NCI-H146 treated with DMSO at 0.1 percent for 48 hours (cell line): ENCODE results near the gene HECTD4.

ENCODE experiments used
- DNase-seq: peaks from one replicate; lab custom pipeline; 2025; ENCODE audit not compliant: unreplicated experiment; lab: John Stamatoyannopoulos, UW

Gene HECTD4

GRCh38 chr12:112322882-112323547, 59.2 kb downstream of the HECTD4 start:
- no peak for DNase-seq

DNA sequence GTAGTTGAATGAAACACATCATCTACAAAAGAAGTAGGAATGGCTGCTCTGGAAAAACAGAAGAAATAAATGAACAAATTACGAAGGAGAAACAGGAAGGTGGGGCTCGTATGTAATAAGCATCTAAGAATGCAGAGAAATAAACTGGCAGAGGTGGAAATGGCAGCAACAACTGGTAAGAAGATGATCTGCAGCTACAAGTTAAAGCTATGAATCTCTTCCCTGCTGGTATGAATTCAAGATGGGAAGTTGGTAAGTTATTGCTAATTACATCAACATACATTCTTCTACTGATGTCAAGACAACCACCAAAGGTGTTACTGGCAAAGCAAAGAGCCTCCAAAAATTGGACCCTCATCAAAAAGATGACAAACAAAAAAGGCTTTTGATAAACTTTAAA, 59.8 kb downstream of the HECTD4 start:
- no peak for DNase-seq

DNA sequence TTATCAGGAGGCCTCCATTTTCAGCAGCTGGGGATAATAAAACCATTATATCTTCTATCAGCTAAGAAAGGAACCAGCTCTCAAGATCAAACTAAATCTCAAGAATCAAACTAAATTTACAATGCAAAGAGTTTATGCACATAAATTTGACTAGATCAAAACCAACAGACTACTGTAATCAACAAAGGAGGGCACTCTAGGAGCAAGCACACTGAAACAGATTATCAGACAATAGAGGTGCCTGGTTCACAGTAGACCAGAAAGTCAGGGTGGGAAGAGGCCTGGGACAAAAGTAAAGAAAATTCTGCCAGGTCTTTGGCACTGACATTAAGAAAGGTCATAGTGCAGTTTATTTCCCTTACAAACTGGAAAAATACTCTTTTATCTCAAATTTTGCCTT, 61.0 kb downstream of the HECTD4 start:
- no peak for DNase-seq

DNA sequence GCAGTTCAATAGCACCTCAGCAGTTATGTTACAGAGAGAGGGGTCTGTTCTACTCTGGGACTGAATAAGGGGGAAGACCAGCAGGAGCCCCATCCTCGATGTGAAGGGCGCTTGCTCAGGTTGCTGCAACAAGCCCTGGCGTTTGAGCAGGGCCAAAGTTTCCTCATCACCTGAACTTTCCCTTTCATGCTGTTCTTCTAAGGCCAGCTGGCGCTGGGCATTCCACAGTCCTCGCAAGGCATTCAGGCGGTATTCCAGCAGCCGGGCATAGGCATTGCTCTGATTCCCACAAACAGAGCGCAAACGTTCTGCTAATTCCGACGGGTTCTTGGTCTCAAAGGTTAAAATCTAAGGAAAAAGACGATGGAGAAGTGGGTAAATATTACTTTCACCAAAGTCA, 62.8 kb downstream of the HECTD4 start:
- DNase-seq = no peak

- no peak for DNase-seq
These were observed 64.8 kb downstream of the HECTD4 start for GRCh38 chr12:112317481-112317880.

- DNase-seq = no peak
These were observed 67.2 kb downstream of the HECTD4 start for GRCh38 chr12:112314981-112315380.

GRCh38 chr12:112309797-112310196, 72.4 kb downstream of the HECTD4 start:
- no peak for DNase-seq

- no peak for DNase-seq
These were observed 73.6 kb downstream of the HECTD4 start for GRCh38 chr12:112308652-112309051.

- no peak for DNase-seq
These were observed 74.1 kb downstream of the HECTD4 start for GRCh38 chr12:112308161-112308560.

GRCh38 chr12:112307317-112308011, 74.8 kb downstream of the HECTD4 start:
- DNase-seq = no peak

DNA sequence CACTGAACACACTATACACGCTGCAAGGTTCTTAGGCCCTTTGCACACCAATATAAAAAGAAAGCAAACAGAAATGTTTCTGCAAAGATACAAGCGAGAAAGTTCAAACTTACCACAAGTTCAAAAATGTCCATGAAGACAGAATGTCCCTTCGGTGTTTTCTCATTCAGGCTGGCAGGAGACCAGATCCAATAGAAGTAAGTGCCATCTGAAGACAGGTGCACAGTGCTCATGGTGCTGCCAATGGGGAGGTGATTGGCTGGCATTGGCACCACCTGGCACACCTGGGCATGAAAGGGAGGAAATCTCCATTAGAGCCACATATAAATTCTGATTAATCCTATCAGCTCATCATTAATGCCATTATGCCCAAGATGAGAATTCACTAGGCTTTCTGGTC, 76.3 kb downstream of the HECTD4 start:
- no peak for DNase-seq

- no peak for DNase-seq
These were observed 77.8 kb downstream of the HECTD4 start for GRCh38 chr12:112304436-112304835.

DNA sequence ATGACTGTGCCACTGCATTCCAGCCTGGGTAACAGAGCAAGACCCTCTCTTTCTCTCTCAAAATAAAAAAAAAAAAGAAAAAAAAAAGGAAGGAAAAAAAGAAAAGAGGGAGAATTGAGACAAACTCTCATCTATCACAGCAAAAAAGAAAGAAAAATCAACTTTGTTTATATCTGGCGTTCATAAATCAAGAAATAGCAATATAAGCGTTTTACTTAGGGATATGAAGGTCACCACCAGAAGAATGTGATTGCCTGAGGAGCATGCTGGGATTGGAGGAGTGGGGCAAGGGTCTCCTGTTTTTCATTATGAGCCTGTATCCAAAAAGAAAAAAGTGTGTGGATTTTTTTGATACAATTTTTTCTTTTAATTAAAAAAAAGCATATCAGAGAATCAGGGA, 78.4 kb downstream of the HECTD4 start:
- DNase-seq = no peak

GRCh38 chr12:112303004-112303403, 79.2 kb downstream of the HECTD4 start:
- no peak for DNase-seq

DNA sequence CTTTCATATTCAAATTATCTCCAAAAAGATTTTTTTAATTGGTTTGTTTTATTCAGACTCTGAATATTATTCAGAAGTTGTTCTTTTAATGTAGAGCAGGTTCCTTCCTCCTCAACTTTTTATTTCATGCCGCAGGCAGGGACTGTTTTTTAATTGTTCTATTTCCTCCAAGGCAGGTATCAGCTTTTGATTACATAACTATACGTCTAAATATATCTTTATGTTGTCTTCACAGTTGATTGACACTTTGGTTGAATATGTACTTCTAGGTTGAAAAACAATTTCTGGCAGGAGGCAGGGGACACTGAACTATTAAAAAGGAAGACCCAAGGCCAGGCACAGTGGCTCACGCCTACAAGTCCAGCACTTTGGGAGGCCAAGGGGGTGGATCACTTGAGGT, 82.5 kb downstream of the HECTD4 start:
- DNase-seq = no peak

DNA sequence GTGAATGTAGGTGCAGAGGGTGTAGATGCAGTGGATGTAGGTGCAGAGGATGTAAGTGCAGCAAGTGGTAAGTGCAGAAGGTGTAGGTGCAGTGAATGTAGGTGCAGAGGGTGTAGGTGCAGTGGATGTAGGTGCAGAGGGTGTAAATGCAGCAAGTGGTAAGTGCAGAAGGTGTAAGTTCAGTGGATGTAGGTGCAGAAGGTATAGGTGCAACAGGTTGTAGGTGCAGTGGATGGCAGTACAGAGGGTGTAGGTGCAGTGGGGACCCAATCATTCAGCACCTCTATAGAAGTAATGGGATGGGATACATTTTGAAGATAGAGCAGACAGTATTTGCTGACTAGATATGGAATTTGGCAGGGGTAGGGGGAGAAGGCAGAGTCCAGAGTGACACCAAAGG, 85.0 kb downstream of the HECTD4 start:
- DNase-seq = no peak

DNA sequence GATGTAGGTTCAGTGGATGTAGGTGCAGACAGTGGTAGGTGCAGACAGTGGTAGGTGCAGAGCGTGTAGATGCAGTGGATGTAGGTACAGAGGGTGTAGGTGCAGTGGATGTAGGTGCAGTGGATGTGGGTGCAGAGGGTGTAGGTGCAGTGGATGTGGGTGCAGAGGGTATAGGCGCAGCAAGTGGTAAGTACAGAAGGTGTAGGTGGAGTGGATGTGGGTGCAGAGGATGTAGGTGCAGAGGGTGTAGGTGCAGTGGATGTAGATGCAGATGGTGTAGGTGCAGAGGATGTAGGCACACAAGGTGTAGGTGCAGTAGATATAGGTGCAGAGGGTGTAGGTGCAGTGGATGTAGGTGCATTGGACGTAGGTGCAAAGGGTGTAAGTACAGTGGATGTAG, 86.0 kb downstream of the HECTD4 start:
- DNase-seq = no peak

- DNase-seq = no peak
These were observed 87.4 kb downstream of the HECTD4 start for GRCh38 chr12:112294793-112295192.

GRCh38 chr12:112288638-112289037, 93.6 kb downstream of the HECTD4 start:
- no peak for DNase-seq

DNA sequence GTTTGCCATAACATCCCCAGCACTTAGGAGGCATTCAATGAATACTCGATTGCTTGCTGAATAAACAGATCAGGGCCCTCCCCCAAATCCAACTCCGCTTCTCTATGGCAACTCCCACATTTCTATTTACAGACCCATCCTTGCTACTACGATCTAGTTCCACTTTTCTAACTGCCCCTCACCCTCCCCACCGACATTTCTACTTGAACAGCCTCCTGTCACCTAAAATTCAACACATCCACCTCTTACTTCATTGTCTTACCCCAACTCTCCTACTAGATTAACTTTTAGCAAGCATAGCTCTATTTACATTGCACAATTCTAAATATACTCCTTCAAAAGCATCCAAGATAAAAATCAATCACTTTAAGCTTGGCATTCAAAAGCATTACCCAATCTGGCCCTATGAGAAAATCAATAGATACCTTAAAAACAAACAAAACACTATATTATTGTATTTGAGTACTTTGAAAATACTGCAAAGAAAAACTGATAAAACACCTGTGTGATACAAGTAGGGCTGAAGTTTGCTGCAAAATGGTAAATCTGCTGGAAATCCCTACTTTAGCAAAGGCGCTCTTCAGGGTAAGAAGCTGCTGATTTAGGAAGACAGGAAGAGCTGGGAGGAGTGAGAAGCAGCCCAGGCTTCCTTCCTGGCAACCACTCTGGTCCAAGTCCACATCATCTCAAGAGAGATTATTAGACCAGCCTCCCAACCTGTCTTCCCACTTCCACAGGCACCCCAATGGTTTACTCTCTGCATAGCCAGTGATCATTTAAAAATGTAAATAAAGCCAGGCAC, 96.4 kb downstream of the HECTD4 start:
- DNase-seq = peak; percentile 47

DNA sequence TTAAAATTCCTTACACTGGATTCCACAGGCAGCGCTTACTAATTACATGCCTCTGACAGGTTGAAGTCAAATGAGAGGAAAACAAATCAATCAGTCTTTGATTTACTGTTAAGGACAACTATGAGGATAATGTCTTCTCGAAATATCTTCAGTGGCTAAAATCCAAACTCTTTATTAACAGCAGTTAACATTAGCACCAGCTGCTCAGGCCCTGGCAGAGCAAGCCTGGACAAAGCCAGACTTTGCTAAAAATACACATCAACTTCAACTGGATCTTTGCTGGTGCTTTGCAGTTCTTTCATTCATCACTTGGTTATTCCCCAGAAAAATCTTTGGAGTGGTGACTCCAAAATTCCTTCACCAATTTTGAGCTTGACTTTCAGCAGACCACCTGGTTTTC, 98.7 kb downstream of the HECTD4 start:
- no peak for DNase-seq

- no peak for DNase-seq
These were observed 99.3 kb downstream of the HECTD4 start for GRCh38 chr12:112282920-112283319.
